Measurements from ENCODE around the gene RHBDF1.

Gene RHBDF1

GRCh38 chr16:63466-63865 lies 9.0 kb downstream of the RHBDF1 start:
- no peak for DNase-seq (ENCODE audit: low read depth, low spot score)
- CTCF ChIA-PET: interaction anchor here (1.0 to 25.1 kb wide), 7 partner anchors 7 to 117 kb away, joined by 3 to 728 read pairs (median 52); partner anchors contain the start of genes HBQ1, MPG, POLR3K and SNRNP25
- POLR2A ChIA-PET: interaction anchor here (1.5 kb wide), 1 partner anchor 8 kb away, joined by 3 read pairs; no protein-coding TSS in a partner anchor
- TF ChIP-seq CTCF (IDR thresholded peaks at IDR 0.05; ENCODE audit: insufficient read depth, low read length, missing control alignments): no peak
- H3K4me3 ChIP-seq (ENCODE audit: low read depth, low read length): no peak overlapping the region

- no peak overlapping the region for H3K4me3 ChIP-seq (ENCODE audit: low read depth, low read length)
- POLR2A ChIA-PET: interaction anchor here (1.5 kb wide), 1 partner anchor 8 kb away, joined by 3 read pairs; no protein-coding TSS in a partner anchor
- TF ChIP-seq CTCF (IDR thresholded peaks at IDR 0.05; ENCODE audit: insufficient read depth, low read length, missing control alignments): no peak
- DNase-seq (ENCODE audit: low read depth, low spot score): no peak
- CTCF ChIA-PET: interaction anchor here (1.0 to 25.1 kb wide), 5 partner anchors 10 to 118 kb away, joined by 3 to 728 read pairs (median 79); partner anchors contain the start of genes HBQ1, MPG, POLR3K and SNRNP25
These were observed 9.5 kb downstream of the RHBDF1 start for GRCh38 chr16:62968-63391.

- ChIA-PET CTCF (interaction anchor here (5.3 to 25.1 kb wide), 4 partner anchors 15 to 118 kb away, joined by 52 to 728 read pairs (median 80); partner anchors contain the start of genes HBQ1 and MPG), POLR2A (interaction anchor here (1.5 kb wide), 1 partner anchor 9 kb away, joined by 3 read pairs; no protein-coding TSS in a partner anchor)
- no peak overlapping the region for H3K4me3 ChIP-seq (ENCODE audit: low read depth, low read length)
- TF ChIP-seq CTCF (IDR thresholded peaks at IDR 0.05; ENCODE audit: insufficient read depth, low read length, missing control alignments): no peak
- no peak for DNase-seq (ENCODE audit: low read depth, low spot score)
These were observed 10.0 kb downstream of the RHBDF1 start for GRCh38 chr16:62283-62967.

GRCh38 chr16:61879-62281 lies 10.6 kb downstream of the RHBDF1 start:
- ChIA-PET CTCF (interaction anchor here (1.1 to 25.1 kb wide), 5 partner anchors 15 to 300 kb away, joined by 4 to 728 read pairs (median 79); partner anchors contain the start of genes HBQ1 and MPG), POLR2A (interaction anchor here (1.5 kb wide), 1 partner anchor 9 kb away, joined by 3 read pairs; no protein-coding TSS in a partner anchor)
- no peak for TF ChIP-seq CTCF (IDR thresholded peaks at IDR 0.05; ENCODE audit: insufficient read depth, low read length, missing control alignments)
- no peak for DNase-seq (ENCODE audit: low read depth, low spot score)
- no peak overlapping the region for H3K4me3 ChIP-seq (ENCODE audit: low read depth, low read length)

GRCh38 chr16:60929-61878 lies 11.2 kb downstream of the RHBDF1 start:
- ChIA-PET CTCF (interaction anchor here (1.1 to 25.1 kb wide), 6 partner anchors 9 to 301 kb away, joined by 4 to 728 read pairs (median 66); partner anchors contain the start of genes HBQ1 and MPG), POLR2A (no interaction called here)
- H3K4me3 ChIP-seq (ENCODE audit: low read depth, low read length): no peak overlapping the region
- no peak for TF ChIP-seq CTCF (IDR thresholded peaks at IDR 0.05; ENCODE audit: insufficient read depth, low read length, missing control alignments)
- DNase-seq (ENCODE audit: low read depth, low spot score): no peak
